NT2/D1 (cell line): ENCODE measurements around the gene TMEM132D.

Source experiments
- DNase-seq: peaks from one replicate; pipeline ENCODE4 v3.0.0-alpha.2; 2011; ENCODE audit warnings: low read depth, low spot score
- H3K27me3 ChIP-seq: 2 replicates; pipeline ENCODE4 v1.6.0; 2011; ENCODE audit warnings: mild to moderate bottlenecking; ENCODE audit not compliant: insufficient read length, insufficient read depth
- H3K36me3 ChIP-seq: 2 replicates; pipeline ENCODE4 v1.6.1; 2011; ENCODE audit warnings: mild to moderate bottlenecking, low read length, mixed read lengths; ENCODE audit not compliant: insufficient read depth, insufficient read length
- H3K4me1 ChIP-seq: 2 replicates; pipeline ENCODE4 v1.5.1; 2011; ENCODE audit not compliant: insufficient read depth, insufficient read length
- H3K4me3 ChIP-seq: 2 replicates; pipeline ENCODE4 v1.5.1; 2011; ENCODE audit warnings: low read depth; ENCODE audit not compliant: insufficient read length
- H3K9ac ChIP-seq: 2 replicates; pipeline ENCODE4 v1.6.0; 2011; ENCODE audit warnings: low read depth; ENCODE audit not compliant: insufficient read length
- H3K9me3 ChIP-seq: 2 replicates; pipeline ENCODE4 v1.5.1; 2011; ENCODE audit warnings: mild to moderate bottlenecking, low read length; ENCODE audit not compliant: insufficient read depth
- SUZ12 ChIP-seq: IDR thresholded peaks from 2 replicates; pipeline ENCODE4 v1.6.1; 2011; ENCODE audit not compliant: insufficient read length, insufficient read depth; ENCODE audit errors: extremely low read depth
- YY1 ChIP-seq: IDR thresholded peaks from 2 replicates; pipeline ENCODE4 v1.6.1; 2011; ENCODE audit not compliant: insufficient read length, insufficient read depth
- ZNF274 ChIP-seq: IDR thresholded peaks from 2 replicates; pipeline ENCODE4 v1.6.1; 2011; ENCODE audit warnings: mild to moderate bottlenecking, low read depth, low read length

TMEM132D gene

DNA sequence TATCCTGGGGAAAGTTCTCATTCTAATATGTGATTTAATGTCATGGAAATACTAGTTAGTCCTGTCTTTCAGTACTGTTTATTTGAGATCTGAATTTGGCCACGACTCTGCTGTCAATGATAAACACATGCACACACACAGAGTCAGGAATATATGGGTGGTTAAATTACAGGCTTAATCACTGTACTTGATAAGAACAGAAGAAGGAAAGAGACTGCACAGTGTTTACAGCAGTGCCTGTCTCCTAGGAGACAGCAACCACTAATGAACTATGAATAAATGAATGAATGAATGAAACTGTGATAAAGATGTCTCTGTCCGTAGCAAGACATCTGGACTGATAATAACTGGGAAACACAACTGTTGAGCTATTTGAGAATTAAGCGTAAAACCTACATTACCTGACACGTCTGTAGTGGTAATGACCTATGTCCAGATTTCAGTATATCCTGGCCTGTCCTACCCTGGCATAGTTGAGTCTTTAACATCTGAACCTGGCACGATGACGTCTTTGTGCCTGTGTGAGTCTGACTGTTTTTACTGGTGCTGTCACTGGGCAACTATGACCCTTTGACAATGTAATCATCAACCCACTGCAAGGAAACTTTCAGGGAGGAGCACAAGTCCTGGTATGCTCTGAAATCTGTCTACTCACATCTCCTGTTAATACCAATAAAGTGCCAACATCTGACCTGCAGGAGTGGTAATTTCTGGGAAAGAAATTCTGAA, 524.6 kb downstream of the TMEM132D start:
- Histone ChIP-seq H3K27me3 (no peaks in the 10 kb centered on the region), H3K36me3 (no peaks in the 10 kb centered on the region), H3K9me3 (no peaks in the 10 kb centered on the region), H3K9ac (no peak overlapping the region), H3K4me1 (no peaks in the 10 kb centered on the region), H3K4me3 (no peak overlapping the region)
- no peak for TF ChIP-seq SUZ12
- TF ChIP-seq ZNF274 = no peak
- no peak for TF ChIP-seq YY1
- DNase-seq = no peak

DNA sequence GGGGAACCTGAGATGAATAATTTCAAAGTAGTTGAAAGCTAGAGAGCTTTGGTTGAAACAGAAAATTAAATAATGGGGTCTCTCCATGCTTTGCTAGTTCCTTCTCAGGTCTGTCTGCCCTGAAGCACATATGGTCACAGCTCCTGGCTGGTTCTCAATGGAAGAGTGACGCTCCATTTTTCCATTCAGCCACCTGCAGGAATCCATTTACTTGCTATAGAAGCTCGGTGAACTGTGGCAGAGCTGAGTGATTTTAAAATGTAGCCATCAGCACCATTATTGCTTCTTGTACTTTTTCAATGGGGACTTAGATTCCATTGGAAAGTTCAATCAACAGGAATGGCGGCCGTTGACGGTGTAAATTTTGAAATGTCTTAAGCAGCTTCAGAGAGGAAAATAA, 525.3 kb downstream of the TMEM132D start:
- H3K9ac ChIP-seq = no peak overlapping the region
- H3K9me3 ChIP-seq = no peaks in the 10 kb centered on the region
- no peaks in the 10 kb centered on the region for H3K36me3 ChIP-seq
- no peaks in the 10 kb centered on the region for H3K27me3 ChIP-seq
- no peak for DNase-seq
- TF ChIP-seq ZNF274 = no peak
- TF ChIP-seq SUZ12 = no peak
- no peak for TF ChIP-seq YY1
- no peak overlapping the region for H3K4me3 ChIP-seq
- no peaks in the 10 kb centered on the region for H3K4me1 ChIP-seq

DNA sequence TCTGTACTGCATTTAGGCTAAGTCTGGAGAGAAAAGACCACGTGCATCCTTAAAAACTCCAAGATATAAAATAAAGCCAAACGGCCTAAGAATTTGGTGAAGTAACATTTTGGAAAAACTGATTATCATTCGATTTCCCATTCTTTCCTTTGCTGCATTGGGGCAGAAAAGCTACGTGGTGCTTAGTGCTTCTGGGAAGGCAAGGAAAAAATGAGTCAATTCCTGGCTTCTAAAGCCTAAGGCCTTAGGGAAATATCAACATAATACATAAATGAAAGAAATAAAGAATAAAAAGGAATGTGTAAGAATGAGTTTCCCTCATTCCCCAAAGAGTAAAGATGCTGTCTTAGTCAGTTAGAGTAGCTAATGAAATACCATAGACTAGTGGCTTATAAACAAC, 530.1 kb downstream of the TMEM132D start:
- no peaks in the 10 kb centered on the region for H3K36me3 ChIP-seq
- H3K4me3 ChIP-seq = no peak overlapping the region
- H3K4me1 ChIP-seq = no peaks in the 10 kb centered on the region
- H3K27me3 ChIP-seq = no peaks in the 10 kb centered on the region
- TF ChIP-seq SUZ12 (no peak), ZNF274 (no peak), YY1 (no peak)
- DNase-seq = no peak
- no peak overlapping the region for H3K9ac ChIP-seq
- H3K9me3 ChIP-seq = no peaks in the 10 kb centered on the region

DNA sequence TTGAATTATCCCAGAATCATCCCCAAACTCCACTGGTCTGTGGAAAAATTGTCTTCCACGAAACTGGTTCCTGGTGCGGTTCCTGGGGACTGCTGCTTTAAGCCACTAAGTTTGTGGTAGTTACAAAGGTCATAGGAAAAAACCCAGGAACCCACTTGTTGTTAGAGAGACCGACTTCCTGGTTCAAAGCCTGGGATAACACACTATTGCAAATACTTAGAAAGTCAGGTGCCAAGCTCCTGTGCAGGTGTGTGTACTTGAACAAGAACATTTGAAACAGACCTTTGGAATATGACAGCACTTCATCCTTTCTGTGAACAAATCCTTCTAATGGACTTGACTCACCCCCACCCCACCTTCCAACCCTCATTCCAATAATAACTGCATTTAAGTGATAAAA, 530.9 kb downstream of the TMEM132D start:
- Histone ChIP-seq H3K9me3 (no peaks in the 10 kb centered on the region), H3K36me3 (no peaks in the 10 kb centered on the region), H3K4me1 (no peaks in the 10 kb centered on the region), H3K27me3 (no peaks in the 10 kb centered on the region), H3K4me3 (no peak overlapping the region), H3K9ac (no peak overlapping the region)
- DNase-seq = no peak
- TF ChIP-seq YY1 (no peak), SUZ12 (no peak), ZNF274 (no peak)

DNA sequence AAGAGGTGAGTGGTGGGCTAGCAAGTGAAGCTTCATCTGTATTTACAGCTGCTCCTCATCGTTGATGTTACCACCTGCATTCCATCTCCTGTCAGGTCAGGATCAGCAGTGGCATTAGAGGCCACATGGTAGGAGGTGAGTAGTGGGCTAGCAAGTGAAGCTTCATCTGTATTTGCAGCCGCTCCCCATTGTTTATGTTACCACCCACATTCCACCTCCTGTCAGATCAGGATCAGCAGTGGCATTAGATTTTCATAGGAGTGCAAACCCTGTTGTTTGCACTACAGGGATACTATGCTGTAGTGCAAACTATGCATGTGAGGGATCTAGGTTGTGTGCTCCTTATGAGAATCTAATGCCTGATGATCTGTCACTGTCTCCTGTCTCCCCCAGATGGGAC, 531.5 kb downstream of the TMEM132D start:
- H3K4me3 ChIP-seq = no peak overlapping the region
- no peaks in the 10 kb centered on the region for H3K36me3 ChIP-seq
- TF ChIP-seq ZNF274 (no peak), SUZ12 (no peak)
- H3K4me1 ChIP-seq = no peaks in the 10 kb centered on the region
- no peaks in the 10 kb centered on the region for H3K9me3 ChIP-seq
- no peak overlapping the region for H3K9ac ChIP-seq
- DNase-seq = no peak
- H3K27me3 ChIP-seq = no peaks in the 10 kb centered on the region

DNA sequence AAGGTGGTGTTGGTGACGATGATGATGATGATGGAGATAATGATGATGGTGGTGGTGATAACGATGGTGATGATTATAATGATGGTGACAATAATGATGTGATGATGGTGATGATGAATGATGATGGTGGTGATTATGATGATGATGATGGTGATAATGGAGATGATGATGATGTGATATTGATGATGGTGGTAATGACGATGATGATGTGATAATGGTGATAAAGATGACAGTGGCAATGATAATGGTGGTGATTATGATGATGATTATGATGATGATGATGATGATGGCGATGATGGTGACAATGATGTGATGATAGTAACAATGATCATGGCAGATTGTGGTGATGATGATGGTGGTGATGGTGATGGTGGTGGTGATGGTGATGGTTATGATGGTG, 532.6 kb downstream of the TMEM132D start:
- no peaks in the 10 kb centered on the region for H3K27me3 ChIP-seq
- TF ChIP-seq YY1 = no peak
- TF ChIP-seq SUZ12 = no peak
- no peak for TF ChIP-seq ZNF274

DNA sequence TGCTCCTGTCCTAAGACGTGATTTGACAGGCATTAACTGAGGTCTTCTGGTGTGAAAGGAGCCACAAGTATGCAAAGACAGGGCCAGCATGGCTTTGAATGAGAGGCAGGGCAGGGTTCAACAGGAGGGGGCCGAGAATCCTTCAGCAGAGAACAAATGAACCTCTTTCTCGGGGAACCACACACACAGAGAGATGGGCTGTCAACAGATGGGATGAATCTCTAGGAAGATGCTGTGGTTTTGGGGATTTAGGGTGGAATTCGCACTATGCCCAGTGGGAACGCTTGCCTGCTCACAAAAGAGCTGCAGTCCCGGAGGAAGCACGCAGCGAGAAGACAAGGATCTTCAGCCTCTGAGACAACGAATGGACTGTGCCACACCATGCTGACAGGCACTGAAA, 537.2 kb downstream of the TMEM132D start:
- no peak for TF ChIP-seq SUZ12
- TF ChIP-seq ZNF274 = no peak
- no peak for TF ChIP-seq YY1
- Histone ChIP-seq H3K27me3 (no peaks in the 10 kb centered on the region), H3K9me3 (no peaks in the 10 kb centered on the region; the same call in 1 of the 2 replicates), H3K36me3 (no peaks in the 10 kb centered on the region), H3K4me1 (no peaks in the 10 kb centered on the region), H3K9ac (no peak overlapping the region), H3K4me3 (no peak overlapping the region)
- no peak for DNase-seq

More for the DNA sequence above, 532.6 kb downstream of the TMEM132D start:
- no peak for DNase-seq
- H3K4me3 ChIP-seq = no peak overlapping the region
- no peaks in the 10 kb centered on the region for H3K36me3 ChIP-seq
- no peak overlapping the region for H3K9ac ChIP-seq
- no peaks in the 10 kb centered on the region for H3K4me1 ChIP-seq
- no peaks in the 10 kb centered on the region; the same call in 1 of the 2 replicates for H3K9me3 ChIP-seq
